Stimulated activated CD8-positive, alpha-beta memory T cell treated with anti-CD3 and anti-CD28 coated beads, Interleukin-7, amount 100 ng/mL, for 24 hours (primary cell): ENCODE measurements around the gene CATSPER1.

ENCODE experiments used
- DNase-seq: peaks from one replicate; pipeline ENCODE4 v3.0.0-alpha.2; 2020; ENCODE audit warnings: low read depth

Gene CATSPER1

GRCh38 chr11:66002648-66003225, 23.5 kb downstream of the CATSPER1 start:
- DNase-seq = no peak

GRCh38 chr11:66001942-66002647, 24.2 kb downstream of the CATSPER1 start, which contains the start of the genes BANF1 and EIF1AD:
Gene BANF1, plus strand, starts transcription at chr11:66002503. Its CDS starts 748 bp downstream, at chr11:66003251.
Gene EIF1AD, minus strand, starts transcription at chr11:66002157. Its CDS starts 1,768 bp downstream, at chr11:66000389.
- peak; percentile 83 for DNase-seq

GRCh38 chr11:65997286-65997685, 29.0 kb downstream of the CATSPER1 start:
- no peak for DNase-seq

- no peak for DNase-seq
These were observed 34.2 kb downstream of the CATSPER1 start for GRCh38 chr11:65992056-65992455.

GRCh38 chr11:65988791-65989592, 37.3 kb downstream of the CATSPER1 start:
- peak; percentile 74 for DNase-seq

GRCh38 chr11:65987336-65987735, 38.9 kb downstream of the CATSPER1 start:
- no peak for DNase-seq

GRCh38 chr11:65983589-65983987, 42.7 kb downstream of the CATSPER1 start:
- no peak for DNase-seq

- DNase-seq = no peak
These were observed 43.3 kb downstream of the CATSPER1 start for GRCh38 chr11:65982824-65983588.

GRCh38 chr11:65981972-65982823, 44.1 kb downstream of the CATSPER1 start:
- DNase-seq = no peak

- DNase-seq = no peak
These were observed 45.1 kb downstream of the CATSPER1 start for GRCh38 chr11:65981101-65981740.

GRCh38 chr11:65979261-65979759, 47.0 kb downstream of the CATSPER1 start:
- DNase-seq = no peak

- DNase-seq = no peak
These were observed 47.7 kb downstream of the CATSPER1 start for GRCh38 chr11:65978391-65979238.

- DNase-seq = no peak
These were observed 48.5 kb downstream of the CATSPER1 start for GRCh38 chr11:65977621-65978390.

GRCh38 chr11:65976216-65977176, 49.8 kb downstream of the CATSPER1 start:
- DNase-seq = no peak

- DNase-seq = no peak
These were observed 50.5 kb downstream of the CATSPER1 start for GRCh38 chr11:65975771-65976170.

GRCh38 chr11:65973439-65974110, 52.7 kb downstream of the CATSPER1 start:
- DNase-seq = no peak

- no peak for DNase-seq
These were observed 54.2 kb downstream of the CATSPER1 start for GRCh38 chr11:65972116-65972515.
